Measurements from ENCODE around the gene CDC42BPB.
"Not testable (repeated sequence)": the region's sequence is repeated elsewhere in the genome, so short reads cannot be mapped to it uniquely, and the experiment has no call there.

The CDC42BPB gene

GRCh38 chr14:103073367-103073875 lies 16.1 kb upstream of the CDC42BPB start:
- peak; percentile 51 for DNase-seq

GRCh38 chr14:103072595-103073366 lies 15.4 kb upstream of the CDC42BPB start:
- peak; percentile 64 for DNase-seq

GRCh38 chr14:103071544-103072251 lies 14.3 kb upstream of the CDC42BPB start:
- no peak for DNase-seq

DNA sequence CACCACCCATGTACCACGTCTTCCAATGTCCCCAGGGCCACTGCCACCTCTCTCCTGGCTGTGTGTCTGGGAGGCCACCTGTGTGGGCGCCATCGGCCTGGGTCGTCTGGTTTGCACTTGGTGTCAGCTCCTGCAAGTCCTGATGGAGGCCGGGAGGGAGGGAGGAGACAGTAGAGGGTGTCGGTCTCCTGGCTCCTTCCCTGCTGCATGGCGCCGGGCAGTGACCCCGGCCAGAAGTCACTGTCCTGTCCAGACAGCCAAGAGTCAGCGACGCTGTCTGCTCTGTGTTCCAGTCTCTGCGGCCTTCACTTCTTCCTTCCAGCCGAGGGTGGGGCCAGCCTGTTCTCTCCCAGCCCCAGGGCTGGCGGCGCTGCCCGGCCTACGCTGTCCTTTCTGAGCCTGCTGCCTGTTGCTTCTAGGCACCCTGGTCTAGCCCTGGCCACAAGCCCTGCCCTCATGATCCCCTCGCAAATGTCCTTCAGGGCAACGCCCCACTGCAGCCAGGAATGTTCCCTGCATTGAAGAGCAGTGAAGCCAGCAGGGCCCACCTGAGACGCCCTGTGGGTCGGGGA lies 13.7 kb upstream of the CDC42BPB start:
- no peak for DNase-seq

DNA sequence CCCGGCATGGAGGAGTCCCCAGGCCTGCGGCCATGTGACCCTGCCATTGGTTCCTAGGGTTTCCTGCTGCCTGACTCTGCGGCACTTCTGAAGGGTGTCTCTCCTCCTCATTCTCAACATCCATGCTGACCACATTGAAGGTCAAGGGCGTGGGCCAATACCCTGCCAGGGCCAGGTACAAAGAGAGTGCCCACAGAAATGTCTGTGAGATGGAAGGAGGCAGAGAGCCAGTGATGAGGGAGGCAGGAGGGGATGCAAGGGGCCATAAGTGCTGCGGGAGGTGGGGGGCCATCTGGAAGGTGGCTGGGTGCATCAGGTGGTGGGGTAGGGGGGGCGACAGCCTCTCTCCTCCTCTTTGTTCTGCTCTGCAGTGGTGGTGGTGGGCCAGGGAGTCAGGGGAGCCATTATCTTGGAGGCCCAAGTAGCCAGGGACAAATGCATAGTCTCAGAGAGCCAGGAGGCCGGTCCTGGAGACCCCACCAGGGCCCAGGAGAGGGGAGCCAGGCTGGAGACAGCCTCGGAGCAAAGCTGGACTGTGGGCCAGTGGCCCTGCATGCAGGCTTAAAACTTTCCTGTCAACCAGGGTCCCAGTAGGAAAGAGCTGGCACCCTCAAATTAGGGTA lies 13.0 kb upstream of the CDC42BPB start:
- no peak for DNase-seq

GRCh38 chr14:103068351-103069073 lies 11.2 kb upstream of the CDC42BPB start:
- no peak for DNase-seq

DNA sequence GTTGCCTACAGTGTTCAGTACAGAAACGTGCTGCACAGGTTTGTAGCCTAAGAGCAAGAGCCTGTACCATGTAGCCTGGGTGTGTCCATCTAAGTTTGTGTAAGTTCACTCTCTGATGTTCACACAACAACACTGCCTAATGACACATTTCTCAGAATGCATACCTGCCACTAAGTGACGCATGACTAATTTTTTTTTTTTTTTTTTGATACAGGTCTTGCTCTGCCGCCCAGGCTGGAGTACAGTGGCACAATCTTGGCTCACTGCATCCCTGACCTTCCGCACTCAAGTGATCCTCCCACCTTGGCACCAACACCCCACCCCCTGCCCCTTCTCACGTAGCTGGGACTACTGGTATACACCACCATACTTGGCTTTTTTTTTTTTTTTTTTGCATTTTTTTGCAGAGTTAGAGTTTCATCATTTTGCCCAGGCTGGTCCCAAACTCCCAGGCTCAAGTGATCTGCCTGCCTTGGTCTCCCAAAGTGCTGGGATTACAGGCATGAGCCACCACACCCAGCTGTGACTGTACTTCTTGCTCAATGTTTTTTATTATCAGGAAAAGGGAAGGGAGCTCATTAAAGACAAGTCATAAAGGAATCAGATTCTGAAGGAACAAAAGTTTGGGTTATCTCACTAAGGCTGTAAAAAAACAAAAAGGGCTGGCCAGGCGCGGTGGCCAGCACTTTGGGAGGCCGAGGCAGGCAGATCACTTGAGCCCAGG lies 10.0 kb upstream of the CDC42BPB start:
- DNase-seq, result no peak

- no peak for DNase-seq
These were observed 9.1 kb upstream of the CDC42BPB start for GRCh38 chr14:103066399-103066798.

GRCh38 chr14:103065861-103066260 lies 8.5 kb upstream of the CDC42BPB start:
- DNase-seq, result no peak

GRCh38 chr14:103064978-103065377 lies 7.6 kb upstream of the CDC42BPB start:
- DNase-seq, result no peak

GRCh38 chr14:103064436-103064835 lies 7.1 kb upstream of the CDC42BPB start:
- no peak for DNase-seq

DNA sequence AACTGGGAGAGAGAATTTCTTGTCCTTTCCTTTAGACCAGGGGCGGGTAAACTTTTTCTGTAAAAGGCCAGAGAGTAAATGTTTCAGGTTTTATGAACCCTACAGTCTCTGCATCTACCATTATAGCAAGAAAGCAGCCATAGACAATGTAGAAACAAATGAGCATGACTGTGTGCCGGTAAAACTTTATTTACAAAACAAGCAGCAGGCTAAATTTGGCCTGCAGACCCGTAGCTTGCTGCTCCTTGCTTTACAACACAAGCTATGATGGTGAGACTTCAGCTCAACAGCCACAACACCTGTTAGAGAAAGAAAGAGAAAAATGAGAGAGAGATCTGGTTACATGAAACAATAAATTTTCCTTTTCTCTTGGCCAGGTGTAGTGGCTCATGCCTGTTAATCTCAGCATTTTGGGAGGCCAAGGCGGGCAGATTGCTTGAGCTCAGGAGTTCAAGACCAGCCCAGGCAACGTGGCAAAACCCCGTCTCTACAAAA lies 4.2 kb upstream of the CDC42BPB start:
- no peak for DNase-seq

DNA sequence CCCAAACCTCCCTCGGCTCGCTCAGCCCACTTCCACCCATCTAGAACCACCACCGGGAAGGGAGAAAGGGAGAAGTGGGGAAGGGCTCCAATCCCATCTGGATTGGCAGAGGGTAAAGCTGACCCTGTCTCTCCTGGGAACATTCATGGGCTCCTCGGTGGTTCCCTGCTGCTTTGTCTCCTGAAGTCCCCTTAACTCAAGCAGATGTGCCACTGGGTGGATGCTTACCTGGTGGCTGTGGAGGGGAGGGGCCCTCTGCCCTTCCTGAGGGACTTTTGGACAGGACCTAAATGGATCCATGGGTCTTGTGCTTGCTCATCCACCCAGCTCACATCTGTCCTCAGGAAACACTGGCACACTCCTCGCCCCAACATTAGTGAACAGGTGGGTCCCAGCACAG lies 2.2 kb upstream of the CDC42BPB start:
- DNase-seq, result no peak

- DNase-seq, result peak; percentile 75
These were observed 1.1 kb upstream of the CDC42BPB start for GRCh38 chr14:103058164-103059055.

DNA sequence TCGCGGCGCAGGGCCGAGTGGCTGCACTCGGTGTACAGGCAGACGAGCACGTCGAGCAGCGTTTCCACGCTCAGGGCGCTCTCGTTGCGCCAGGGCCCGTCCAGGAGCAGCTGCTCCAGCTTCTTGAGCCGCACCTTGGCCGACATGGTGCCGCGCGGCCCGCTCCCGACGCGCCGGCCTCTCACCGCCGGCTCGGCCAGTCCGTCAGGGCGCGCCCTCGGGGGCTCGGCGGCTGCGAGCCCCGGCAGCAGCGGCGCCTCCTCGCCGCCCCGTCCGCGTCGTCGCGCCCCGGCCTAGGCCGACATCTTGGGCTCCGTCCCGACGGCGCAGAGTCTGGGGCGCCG lies 349 bp downstream of the CDC42BPB start:
- DNase-seq, result no peak

DNA sequence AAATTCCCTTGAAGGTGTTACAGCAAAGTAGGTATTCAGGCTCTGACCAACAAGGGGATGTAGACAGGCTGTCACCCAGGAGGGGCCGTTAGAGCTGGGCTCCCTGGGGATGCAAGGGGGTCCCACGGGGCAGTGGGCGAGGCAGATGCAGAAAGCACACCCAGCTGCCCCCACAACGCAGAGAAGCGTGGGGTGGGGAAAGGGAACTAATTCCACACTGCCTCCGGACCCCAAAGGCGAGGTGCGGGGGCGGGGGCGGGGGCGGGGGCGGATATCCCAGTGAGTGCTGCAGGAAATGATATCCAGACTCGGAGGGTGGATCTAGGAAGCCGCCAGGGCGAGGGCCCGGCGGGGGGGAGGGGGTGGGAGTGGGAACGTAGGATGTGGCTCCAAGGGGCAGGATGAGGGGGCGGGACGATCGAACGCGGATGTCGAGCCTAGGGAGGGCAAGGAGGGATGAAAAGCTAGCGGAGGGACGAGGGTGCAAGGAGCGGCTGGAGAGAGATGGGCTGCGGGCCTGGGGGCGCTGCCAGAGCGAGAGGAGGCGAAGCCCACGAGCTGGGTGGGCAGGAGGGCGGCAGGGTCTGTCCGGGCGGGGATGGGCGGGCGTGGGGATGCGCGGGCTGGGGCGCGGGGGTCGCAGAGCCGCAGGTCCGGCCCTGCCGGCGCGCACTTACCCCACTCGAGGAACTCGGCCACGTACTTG lies 874 bp downstream of the CDC42BPB start:
- DNase-seq, result peak; percentile 91

DNA sequence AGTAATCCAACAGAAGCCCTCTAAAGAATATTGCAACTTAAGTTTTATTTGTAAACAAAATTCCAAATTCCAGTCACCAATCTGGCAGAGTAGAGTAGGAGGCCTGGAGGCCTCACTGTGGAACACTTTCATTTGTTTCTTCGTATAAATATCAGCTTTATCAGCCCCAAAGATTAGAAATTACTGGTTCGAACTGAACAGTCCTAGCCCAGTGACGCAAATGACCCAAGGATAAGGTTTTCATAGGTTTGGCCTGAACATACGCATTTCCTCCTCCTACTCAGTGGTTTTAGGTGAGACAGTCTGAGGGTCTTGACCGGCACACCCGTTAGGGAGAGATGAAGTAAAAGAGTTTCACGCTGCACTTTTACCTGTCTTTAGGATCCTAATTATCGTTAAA lies 1.7 kb downstream of the CDC42BPB start:
- no peak for DNase-seq

DNA sequence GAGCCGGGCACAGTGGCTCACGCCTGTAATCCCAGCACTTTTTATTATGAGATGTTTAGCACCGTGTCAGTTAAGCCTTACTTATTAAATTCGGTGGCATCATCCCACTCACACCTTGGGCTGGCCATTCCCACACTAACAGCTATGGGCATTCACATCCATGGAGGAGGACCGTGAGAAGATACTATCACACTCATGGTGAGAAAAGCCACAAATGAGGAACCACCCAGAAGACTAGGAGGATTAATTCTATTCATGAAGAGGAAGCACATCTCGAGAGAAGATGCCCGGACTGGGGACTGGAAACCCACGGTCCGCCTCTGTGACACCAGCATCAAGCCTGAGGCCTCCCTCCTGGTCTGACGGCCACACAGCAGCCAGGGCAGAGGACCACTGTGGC lies 4.9 kb downstream of the CDC42BPB start:
- no peak for DNase-seq

DNA sequence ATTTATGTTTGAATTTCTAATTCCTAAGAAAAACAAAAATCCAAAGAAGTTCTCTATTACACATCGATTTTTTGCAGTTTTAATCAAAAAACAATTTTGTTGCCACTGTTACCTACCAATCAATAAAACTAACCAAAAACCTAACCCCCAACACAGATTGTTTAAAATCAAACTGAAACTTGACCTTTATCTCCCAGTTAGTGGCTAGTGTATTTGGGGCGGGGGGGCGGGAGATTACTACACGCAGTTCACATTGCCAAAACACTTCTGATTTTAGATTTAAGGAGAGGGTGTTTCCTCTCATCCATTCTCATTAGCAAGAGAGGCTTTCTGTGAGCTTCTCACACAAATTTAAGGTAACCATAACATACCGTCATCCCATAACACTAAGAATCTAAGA lies 6.4 kb downstream of the CDC42BPB start:
- DNase-seq, result no peak

DNA sequence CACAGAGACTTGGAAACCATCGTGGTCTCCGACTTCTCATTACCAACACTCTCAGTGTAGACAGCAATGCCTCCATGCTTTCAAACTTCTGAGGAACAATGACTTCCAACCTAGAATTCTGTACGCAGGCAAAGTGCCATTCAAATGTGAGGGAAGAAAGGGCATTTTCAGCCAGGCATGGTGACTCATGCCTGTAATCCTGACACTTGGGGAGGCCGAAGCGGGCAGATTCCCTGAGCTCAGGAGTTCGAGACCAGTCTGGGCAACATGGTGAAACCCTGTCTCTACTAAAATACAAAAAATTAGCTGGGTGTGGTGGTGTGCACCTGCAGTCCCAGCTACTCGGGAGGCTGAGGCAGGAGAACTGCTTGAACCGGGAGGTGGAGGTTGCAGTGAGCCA lies 9.9 kb downstream of the CDC42BPB start:
- not testable (repeated sequence) for DNase-seq

Data from islet precursor cell (in vitro differentiated cells).